Large intestine (tissue), 12 donors: ENCODE results near the gene VCX. TPM values are rescaled to one million over a fixed set of nuclear protein-coding genes. Genes with fewer than 3 reads are reported as not detected.
"Not testable (repeated sequence)": the region's sequence is repeated elsewhere in the genome, so short reads cannot be mapped to it uniquely, and the experiment has no call there.

Experiments used
- DNase-seq, 2 donors: peaks; one replicate each; pipeline versions ENCODE4 v3.0.0 to v3.0.0-alpha.2; 2013
- H3K27ac ChIP-seq: one replicate; pipeline ENCODE4 v1.5.1; 2013; ENCODE audit warnings: low read length
- H3K27me3 ChIP-seq: 2 replicates; pipeline ENCODE4 v1.6.1; 2013; ENCODE audit warnings: low read length; ENCODE audit not compliant: control insufficient read depth, insufficient read depth
- H3K36me3 ChIP-seq: 2 replicates; pipeline ENCODE4 v1.6.1; 2013; ENCODE audit warnings: low read length; ENCODE audit not compliant: control insufficient read depth, insufficient read depth
- H3K4me1 ChIP-seq: one replicate; pipeline ENCODE4 v1.6.1; 2013; ENCODE audit warnings: low read length; ENCODE audit not compliant: control insufficient read depth, insufficient read depth
- H3K4me3 ChIP-seq: one replicate; pipeline ENCODE4 v1.5.1; 2013; ENCODE audit warnings: low read length
- H3K9me3 ChIP-seq: one replicate; pipeline ENCODE4 v1.6.1; 2013; ENCODE audit warnings: mild to moderate bottlenecking, low read depth, low read length, moderate library complexity; ENCODE audit not compliant: control insufficient read depth
- WGBS: methylation state at CpG from one replicate; pipeline ENCODE4 v1.1.5; 2013; ENCODE audit warnings: low lambda C conversion rate; ENCODE audit not compliant: insufficient coverage; 5-methylcytosine and 5-hydroxymethylcytosine counted together
- long read RNA-seq, 11 donors: transcript quantifications; one replicate each; lab custom pipeline, GENCODE V29; 2026
- polyA plus RNA-seq: library from polyadenylated mRNA; unstranded; fragments of 120-200 nt; gene quantifications from one replicate; pipeline ENCODE4 v1.2.1, GENCODE V29; 2013

Gene VCX
- not detected for polyA plus RNA-seq
- long read RNA-seq, donor 1: 0 reads
- long read RNA-seq, donor 2: 0 reads
- long read RNA-seq, donor 3: 0 reads
- long read RNA-seq, donor 4: 0 reads
- long read RNA-seq, donor 5: 0 reads
- long read RNA-seq, donor 6: 0 reads
- long read RNA-seq, donor 7: 0 reads
- long read RNA-seq, donor 8: 0 reads
- long read RNA-seq, donor 9: 0 reads
- long read RNA-seq, donor 10: 0 reads
- long read RNA-seq, donor 11: 0 reads

DNA sequence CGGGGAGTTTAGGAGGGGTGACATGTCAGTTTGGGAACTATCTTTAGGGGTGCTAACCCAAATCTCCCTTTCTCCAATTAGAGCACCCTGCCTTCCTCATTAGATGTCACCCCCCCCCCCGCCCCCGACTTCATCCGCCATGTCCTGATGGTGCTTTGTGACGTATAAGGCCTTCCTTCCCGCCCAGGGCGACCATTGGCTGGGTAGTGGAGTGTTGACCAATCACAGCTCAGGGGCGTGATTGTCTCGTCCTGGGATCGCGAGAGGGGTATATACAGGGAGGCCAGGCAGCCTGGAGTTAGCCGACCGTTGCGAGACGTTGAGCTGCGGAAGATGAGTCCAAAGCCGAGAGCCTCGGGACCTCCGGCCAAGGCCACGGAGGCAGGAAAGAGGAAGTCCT, at the start of gene VCX:
Gene VCX (plus strand): TSS at position 301 of the 400 bp plus-strand sequence. CDS start 33 bp downstream, at position 334.
- DNase-seq, H3K9me3 ChIP-seq, H3K36me3 ChIP-seq, H3K4me3 ChIP-seq, H3K4me1 ChIP-seq, H3K27ac ChIP-seq, H3K27me3 ChIP-seq: not testable (repeated sequence)
- no CpG with 5 or more reads among the region's 20 CpGs for WGBS

GRCh38 chrX:7798327-7798726, 44.6 kb upstream of the VCX start:
- Histone ChIP-seq H3K9me3 (no peaks in the 10 kb centered on the region), H3K4me1 (no peaks in the 10 kb centered on the region), H3K27ac (no peak overlapping the region), H3K36me3 (no peaks in the 10 kb centered on the region), H3K27me3 (no peaks in the 10 kb centered on the region), H3K4me3 (no peak overlapping the region)
- DNase-seq: no peak
- no CpG with 5 or more reads among the region's 2 CpGs for WGBS

- no peaks in the 10 kb centered on the region for H3K27me3 ChIP-seq
- no peak overlapping the region for H3K4me3 ChIP-seq
- 50% methylated on average over 1 of the region's 2 CpGs for WGBS
- no peak for DNase-seq
- no peaks in the 10 kb centered on the region for H3K4me1 ChIP-seq
- H3K36me3 ChIP-seq: no peaks in the 10 kb centered on the region
- H3K9me3 ChIP-seq: no peaks in the 10 kb centered on the region
- H3K27ac ChIP-seq: no peak overlapping the region
Measured at GRCh38 chrX:7801711-7802110, 41.3 kb upstream of the VCX start.

GRCh38 chrX:7815166-7815805, 27.7 kb upstream of the VCX start:
- Histone ChIP-seq H3K4me1 (no peaks in the 10 kb centered on the region), H3K9me3 (no peaks in the 10 kb centered on the region), H3K27ac (no peak overlapping the region), H3K36me3 (no peaks in the 10 kb centered on the region), H3K4me3 (no peak overlapping the region), H3K27me3 (no peaks in the 10 kb centered on the region)
- no CpG with 5 or more reads among the region's 2 CpGs for WGBS
- DNase-seq: peak in 1 of 2 donors; percentile 2

DNA sequence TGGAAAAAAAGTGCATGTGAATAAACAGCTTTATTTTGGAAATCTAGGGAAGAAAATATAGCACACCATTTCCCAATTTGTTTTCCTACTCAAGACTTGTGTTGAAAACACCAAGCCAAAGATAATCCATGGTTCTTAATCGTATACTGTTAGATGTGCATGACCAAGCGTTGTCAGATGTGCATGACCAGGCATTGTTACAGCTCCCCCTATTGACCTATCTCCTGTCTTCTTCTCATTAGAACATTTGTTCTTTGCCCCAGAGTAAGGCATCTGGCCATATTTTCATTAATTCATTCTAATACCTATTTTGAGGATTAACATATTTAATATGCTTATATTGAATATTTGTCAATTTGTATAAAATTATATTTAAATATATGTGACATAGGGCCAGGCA, 14.4 kb upstream of the VCX start:
- WGBS: no CpG with 5 or more reads among the region's 2 CpGs
- Histone ChIP-seq H3K27ac (no peak overlapping the region), H3K4me1 (no peaks in the 10 kb centered on the region), H3K9me3 (no peaks in the 10 kb centered on the region), H3K36me3 (no peaks in the 10 kb centered on the region), H3K4me3 (no peak overlapping the region), H3K27me3 (no peaks in the 10 kb centered on the region)
- peak in 1 of 2 donors; percentile 4 for DNase-seq

DNA sequence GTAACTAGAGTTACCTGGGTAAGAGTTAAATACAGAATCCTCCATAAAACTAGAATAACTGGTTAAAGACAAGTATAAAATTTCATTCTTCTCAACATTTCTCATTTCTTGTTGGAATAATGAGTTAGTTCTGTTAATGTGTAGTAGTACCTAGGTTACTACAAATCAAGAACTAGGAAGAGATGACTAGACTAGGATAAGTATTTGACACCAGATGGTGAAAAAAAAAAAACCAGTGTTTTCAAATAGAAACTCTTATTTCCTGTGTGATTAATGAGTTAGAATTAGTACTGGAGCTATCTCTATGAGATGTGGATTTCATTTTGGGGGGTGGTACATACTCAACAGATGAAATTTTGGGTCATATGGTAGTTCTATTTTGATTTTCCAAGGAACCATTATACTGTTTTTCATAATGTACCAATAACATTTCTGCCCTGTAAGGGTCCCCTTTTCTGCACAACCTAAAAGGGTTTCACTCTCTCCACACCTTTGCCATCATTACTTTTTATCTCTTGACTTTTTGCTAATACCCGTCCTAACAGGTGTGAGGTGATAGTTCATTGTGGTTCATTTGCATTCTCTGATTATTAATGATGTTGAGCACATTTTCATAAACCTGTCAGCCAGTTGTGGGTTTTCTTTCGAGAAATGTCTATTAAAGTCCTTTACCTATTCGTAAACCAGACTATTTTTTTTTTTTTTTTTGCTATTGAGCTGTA, 1.7 kb upstream of the VCX start:
- H3K9me3 ChIP-seq: no peaks in the 10 kb centered on the region
- H3K4me1 ChIP-seq: no peaks in the 10 kb centered on the region
- no peaks in the 10 kb centered on the region for H3K36me3 ChIP-seq
- DNase-seq: no peak
- no peak overlapping the region for H3K27ac ChIP-seq
- H3K27me3 ChIP-seq: no peaks in the 10 kb centered on the region
- WGBS: no CpG with 5 or more reads among the region's 3 CpGs
- H3K4me3 ChIP-seq: no peak overlapping the region

GRCh38 chrX:7852166-7852565, 9.2 kb downstream of the VCX start:
- H3K27me3 ChIP-seq: no peaks in the 10 kb centered on the region
- WGBS: no CpG with 5 or more reads among the region's 1 CpG
- no peak overlapping the region for H3K27ac ChIP-seq
- H3K4me3 ChIP-seq: no peak overlapping the region
- DNase-seq: no peak
- no peaks in the 10 kb centered on the region for H3K36me3 ChIP-seq
- no peaks in the 10 kb centered on the region for H3K9me3 ChIP-seq
- no peaks in the 10 kb centered on the region for H3K4me1 ChIP-seq

- H3K9me3 ChIP-seq: no peaks in the 10 kb centered on the region
- no peaks in the 10 kb centered on the region for H3K36me3 ChIP-seq
- H3K27ac ChIP-seq: no peak overlapping the region
- H3K27me3 ChIP-seq: no peaks in the 10 kb centered on the region
- no peak for DNase-seq
- no peak overlapping the region for H3K4me3 ChIP-seq
- 100% methylated on average over 1 of the region's 4 CpGs for WGBS
- no peaks in the 10 kb centered on the region for H3K4me1 ChIP-seq
Measured at GRCh38 chrX:7872042-7872441, 29.1 kb downstream of the VCX start.

DNA sequence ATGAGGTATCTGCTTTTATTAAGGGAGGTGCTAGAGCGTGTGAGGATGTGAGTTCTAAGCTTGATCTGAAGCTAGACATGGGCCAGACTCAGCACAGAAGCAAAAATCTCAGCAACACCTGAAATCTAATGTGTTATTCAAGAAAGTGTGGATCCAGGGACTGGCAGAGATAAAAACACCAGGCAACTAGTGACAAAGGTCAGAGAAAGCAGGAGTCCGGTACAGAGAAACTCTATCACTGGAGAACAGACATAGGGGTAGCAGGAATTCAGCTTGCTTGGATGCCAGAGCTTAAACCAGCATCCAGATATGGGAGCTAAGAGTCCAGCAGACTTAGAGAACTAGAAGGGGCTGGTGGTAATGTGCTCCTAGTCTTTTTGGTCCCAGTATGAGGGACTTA, 34.0 kb downstream of the VCX start:
- Histone ChIP-seq H3K4me1 (no peaks in the 10 kb centered on the region), H3K9me3 (no peaks in the 10 kb centered on the region), H3K27me3 (no peaks in the 10 kb centered on the region), H3K4me3 (no peak overlapping the region), H3K36me3 (no peaks in the 10 kb centered on the region), H3K27ac (no peak overlapping the region)
- no peak for DNase-seq
- no CpG with 5 or more reads among the region's 2 CpGs for WGBS

DNA sequence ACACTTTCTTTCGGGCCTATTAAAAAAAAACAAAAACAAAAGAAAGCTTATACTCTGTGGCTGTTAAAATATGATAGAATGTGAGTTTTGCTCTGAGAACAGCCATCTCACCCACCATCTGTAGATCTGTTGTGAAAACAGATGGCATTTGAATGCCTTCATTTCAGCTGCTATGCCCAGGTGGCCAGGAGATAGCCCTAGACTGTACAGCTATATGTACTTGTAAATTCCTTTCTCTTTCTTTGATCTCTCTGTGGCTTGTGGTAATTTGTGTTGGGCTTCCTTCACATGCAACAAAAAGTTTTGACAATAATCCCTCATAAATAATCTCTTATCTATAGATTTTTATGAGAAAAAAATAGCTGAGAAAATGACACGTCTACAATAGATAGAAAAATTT, 46.2 kb downstream of the VCX start:
- no peaks in the 10 kb centered on the region for H3K36me3 ChIP-seq
- no peak overlapping the region for H3K27ac ChIP-seq
- H3K4me3 ChIP-seq: no peak overlapping the region
- no CpG with 5 or more reads among the region's 2 CpGs for WGBS
- no peaks in the 10 kb centered on the region for H3K9me3 ChIP-seq
- DNase-seq: no peak
- no peaks in the 10 kb centered on the region for H3K4me1 ChIP-seq
- no peaks in the 10 kb centered on the region for H3K27me3 ChIP-seq
